Suprapubic skin (tissue), 4 donors: ENCODE measurements around the gene FGF18. TPM values are rescaled to one million over a fixed set of nuclear protein-coding genes. Genes with fewer than 3 reads are reported as not detected.
A peak's percentile ranks its signal among the peaks of the same experiment; 100 is the strongest.

Source experiments
- DNase-seq, 2 donors: peaks; one replicate each; pipeline ENCODE4 v3.0.0-alpha.2; 2019; ENCODE audit warnings: low spot score in 2 of 2
- H3K27ac ChIP-seq: fragments of 200-600 bp; sonication (generic); one replicate; pipeline ENCODE4 v1.5.1; 2019
- H3K27me3 ChIP-seq: fragments of 200-600 bp; sonication (generic); one replicate; pipeline ENCODE4 v1.5.1; 2019
- H3K36me3 ChIP-seq: fragments of 200-600 bp; sonication (generic); one replicate; pipeline ENCODE4 v1.5.1; 2019
- H3K4me1 ChIP-seq: fragments of 200-600 bp; sonication (generic); one replicate; pipeline ENCODE4 v1.5.1; 2019
- H3K4me3 ChIP-seq: fragments of 200-600 bp; sonication (generic); one replicate; pipeline ENCODE4 v1.5.1; 2019; ENCODE audit warnings: mild to moderate bottlenecking
- H3K9me3 ChIP-seq: fragments of 200-600 bp; sonication (generic); one replicate; pipeline ENCODE4 v1.5.1; 2019
- CTCF ChIP-seq, 2 donors: fragments of 200-600 bp in 1 of 2; fragments of 450-650 bp in 1 of 2; sonication (generic) in 1 of 2; IDR thresholded peaks; one replicate each; pipeline ENCODE4 v1.5.1; 2016 to 2019; ENCODE audit warnings: antibody characterized with exemption in 2 of 2, mild to moderate bottlenecking in 1 of 2, moderate library complexity in 1 of 2
- EP300 ChIP-seq: sonication (generic); formaldehyde crosslinking; IDR thresholded peaks from one replicate; pipeline ENCODE4 v1.6.1; 2017; ENCODE audit warnings: antibody characterized with exemption
- POLR2A ChIP-seq, 2 donors: fragments of 450-650 bp; IDR thresholded peaks; one replicate each; pipeline ENCODE4 v1.6.1; 2017; ENCODE audit warnings: antibody characterized with exemption in 2 of 2, mild to moderate bottlenecking in 2 of 2, moderate library complexity in 2 of 2
- POLR2AphosphoS5 ChIP-seq, 3 donors: sonication (generic); formaldehyde crosslinking; IDR thresholded peaks; one replicate each; pipeline ENCODE4 v1.6.1; 2017; ENCODE audit warnings: antibody characterized with exemption in 3 of 3
- WGBS: methylation state at CpG from one replicate; pipeline ENCODE4 v1.1.5; 2018; 5-methylcytosine and 5-hydroxymethylcytosine counted together
- total RNA-seq, 4 donors: library from RNA; depleted of rRNA; stranded (reverse); fragments of >200 nt; gene quantifications; one replicate each; pipeline ENCODE4 v1.1.0, GENCODE V29; 2016

The FGF18 gene
- total RNA-seq, 4 donors from 2014 or later: 0.32 to 3.2 (median 0.50) TPM

GRCh38 chr5:171427318-171428167 lies 8.1 kb downstream of the FGF18 start:
- Histone ChIP-seq H3K4me3 (no peak overlapping the region), H3K4me1 (no peaks in the 10 kb centered on the region), H3K36me3 (no peaks in the 10 kb centered on the region), H3K9me3 (no peaks in the 10 kb centered on the region), H3K27ac (no peak overlapping the region), H3K27me3 (no peaks in the 10 kb centered on the region)
- WGBS: 90% methylated on average over 18 of the region's 20 CpGs
- DNase-seq: peak; percentile 34 to 73
- TF ChIP-seq POLR2A (IDR thresholded peaks at IDR 0.05): no peak
- no peak for TF ChIP-seq POLR2AphosphoS5 (IDR thresholded peaks at IDR 0.05)
- TF ChIP-seq EP300: no peak
- TF ChIP-seq CTCF (IDR thresholded peaks at IDR 0.05): no peak

GRCh38 chr5:171428168-171428696 lies 8.8 kb downstream of the FGF18 start:
- Histone ChIP-seq H3K27ac (no peak overlapping the region), H3K36me3 (no peaks in the 10 kb centered on the region), H3K9me3 (no peaks in the 10 kb centered on the region), H3K4me3 (no peak overlapping the region), H3K4me1 (no peaks in the 10 kb centered on the region), H3K27me3 (no peaks in the 10 kb centered on the region)
- WGBS: 91% methylated on average over 9 of the region's 9 CpGs
- peak; percentile 33 to 40 for DNase-seq
- TF ChIP-seq EP300 (no peak), POLR2AphosphoS5 (IDR thresholded peaks at IDR 0.05) (no peak), POLR2A (IDR thresholded peaks at IDR 0.05) (no peak), CTCF (IDR thresholded peaks at IDR 0.05) (no peak)

- H3K36me3 ChIP-seq: no peaks in the 10 kb centered on the region
- no peak overlapping the region for H3K4me3 ChIP-seq
- no peaks in the 10 kb centered on the region for H3K9me3 ChIP-seq
- TF ChIP-seq POLR2A (IDR thresholded peaks at IDR 0.05) (no peak), EP300 (no peak), POLR2AphosphoS5 (IDR thresholded peaks at IDR 0.05) (no peak), CTCF (IDR thresholded peaks at IDR 0.05) (no peak)
- WGBS: 87% methylated on average over 16 of the region's 16 CpGs
- DNase-seq: peak; percentile 13 to 68
- no peak overlapping the region for H3K27ac ChIP-seq
- no peaks in the 10 kb centered on the region for H3K27me3 ChIP-seq
- no peaks in the 10 kb centered on the region for H3K4me1 ChIP-seq
Measured at GRCh38 chr5:171428809-171429542, 9.5 kb downstream of the FGF18 start.

GRCh38 chr5:171429543-171429910 lies 10.1 kb downstream of the FGF18 start:
- no peaks in the 10 kb centered on the region for H3K9me3 ChIP-seq
- H3K4me3 ChIP-seq: no peak overlapping the region
- H3K36me3 ChIP-seq: no peaks in the 10 kb centered on the region
- peak; percentile 44 to 54 for DNase-seq
- TF ChIP-seq CTCF (IDR thresholded peaks at IDR 0.05) (no peak), POLR2A (IDR thresholded peaks at IDR 0.05) (no peak), POLR2AphosphoS5 (IDR thresholded peaks at IDR 0.05) (no peak), EP300 (no peak)
- H3K27me3 ChIP-seq: no peaks in the 10 kb centered on the region
- WGBS: 87% methylated on average over 4 of the region's 4 CpGs
- H3K27ac ChIP-seq: no peak overlapping the region
- H3K4me1 ChIP-seq: no peaks in the 10 kb centered on the region

GRCh38 chr5:171431251-171431777 lies 11.9 kb downstream of the FGF18 start:
- no peak overlapping the region for H3K4me3 ChIP-seq
- DNase-seq: peak; percentile 37 to 48
- WGBS: 93% methylated on average over 7 of the region's 7 CpGs

More at GRCh38 chr5:171431251-171431777, 11.9 kb downstream of the FGF18 start:
- no peaks in the 10 kb centered on the region for H3K27me3 ChIP-seq
- H3K4me1 ChIP-seq: no peaks in the 10 kb centered on the region
- H3K27ac ChIP-seq: no peak overlapping the region
- TF ChIP-seq CTCF (IDR thresholded peaks at IDR 0.05) (no peak), POLR2A (IDR thresholded peaks at IDR 0.05) (no peak), POLR2AphosphoS5 (IDR thresholded peaks at IDR 0.05) (no peak), EP300 (no peak)
- no peaks in the 10 kb centered on the region for H3K36me3 ChIP-seq
- H3K9me3 ChIP-seq: no peaks in the 10 kb centered on the region
